Transverse colon (tissue), 4 donors: ENCODE results near the gene MYO9A. TPM values are rescaled to one million over a fixed set of nuclear protein-coding genes. Genes with fewer than 3 reads are reported as not detected.

ENCODE experiments used
- DNase-seq: peaks from one replicate; pipeline ENCODE4 v3.0.0-alpha.2; 2019
- H3K27ac ChIP-seq, 4 donors: fragments of 200-600 bp; sonication (generic); 2 replicates each; pipeline ENCODE4 v1.5.1; 2016 to 2018; ENCODE audit warnings: inconsistent platforms in 4 of 4
- H3K27me3 ChIP-seq: fragments of 200-600 bp; sonication (generic); 2 replicates; pipeline ENCODE4 v1.5.1; 2017; ENCODE audit warnings: inconsistent platforms
- H3K36me3 ChIP-seq, 4 donors: fragments of 200-600 bp; sonication (generic); 2 replicates each; pipeline ENCODE4 v1.5.1; 2017 to 2019; ENCODE audit warnings: inconsistent platforms in 4 of 4
- H3K4me1 ChIP-seq, 4 donors: fragments of 200-600 bp; sonication (generic); 2 replicates each; pipeline ENCODE4 v1.5.1; 2017 to 2020; ENCODE audit warnings: inconsistent platforms in 4 of 4
- H3K4me3 ChIP-seq, 4 donors: fragments of 200-600 bp; sonication (generic); 1 replicate in 1 of 4; 2 replicates in 3 of 4; pipeline versions ENCODE4 v1.5.1 to v1.6.1; 2017 to 2019; ENCODE audit warnings: inconsistent platforms in 4 of 4
- H3K9me3 ChIP-seq, 2 donors: fragments of 200-600 bp; sonication (generic); 2 replicates each; pipeline ENCODE4 v1.5.1; 2017 to 2019; ENCODE audit warnings: inconsistent platforms in 2 of 2
- EP300 ChIP-seq: sonication (generic); formaldehyde crosslinking; IDR thresholded peaks from one replicate; pipeline ENCODE4 v1.6.1; 2017; ENCODE audit warnings: antibody characterized with exemption, low read depth
- POLR2A ChIP-seq: fragments of 450-650 bp; IDR thresholded peaks from one replicate; pipeline ENCODE4 v1.6.1; 2016; ENCODE audit warnings: antibody characterized with exemption, mild to moderate bottlenecking, moderate library complexity
- POLR2AphosphoS5 ChIP-seq, 3 donors: sonication (generic); formaldehyde crosslinking; IDR thresholded peaks; one replicate each; pipeline ENCODE4 v1.6.1; 2016; ENCODE audit warnings: antibody characterized with exemption in 3 of 3
- WGBS, 2 donors: methylation state at CpG; one replicate each; pipeline ENCODE4 v1.1.5; 2018; ENCODE audit warnings: low coverage in 1 of 2; 5-methylcytosine and 5-hydroxymethylcytosine counted together
- in situ Hi-C, 4 donors: fragments of 200-750 bp; cut with MboI; loops; one replicate each; pipeline versions ENCODE4 v1.15.0 to v1.15.1; 2017; ENCODE audit warnings: low sequenced_read_pairs in 3 of 4, low pct_ligation_motif_present in 1 of 4, low pct_unique_long_range_greater_than_20kb in 1 of 4
- intact Hi-C: fragments of 100-400 bp; cut with DNase I; formaldehyde crosslinking; loops from one replicate; pipeline ENCODE4 v1.15.1; 2023; ENCODE audit warnings: low total_unique reads
- total RNA-seq, 4 donors: library from RNA; depleted of rRNA; stranded (reverse); fragments of >200 nt; gene quantifications; one replicate each; pipeline ENCODE4 v1.1.0, GENCODE V29; 2016
- TF ChIP-seq, protein P1 (sequence below), 5 experiments: fragments of 200-600 bp in 3 of 5; fragments of 450-650 bp in 2 of 5; sonication (generic) in 3 of 5; IDR thresholded peaks; 1 replicate in 2 of 5; 2 replicates in 3 of 5; pipeline ENCODE4 v1.5.1; 2016 to 2017; ENCODE audit warnings: antibody characterized with exemption in 5 of 5, inconsistent platforms in 3 of 5, mild to moderate bottlenecking in 2 of 5, moderate library complexity in 1 of 5

The MYO9A gene
- total RNA-seq, 4 donors from 2014 or later: 52.4 to 103 (median 74.2) TPM

GRCh38 chr15:72113347-72114031, 4.5 kb downstream of the MYO9A start:
- intact Hi-C loops (no loop called here), in situ Hi-C loops (no loop called here)
- DNase-seq: no peak
- H3K4me3 ChIP-seq: no peak overlapping the region
- no peak overlapping the region for H3K27ac ChIP-seq
- no peak for TF ChIP-seq POLR2AphosphoS5 (IDR thresholded peaks at IDR 0.05)
- no peak for TF ChIP-seq POLR2A
- TF ChIP-seq, protein P1, sequence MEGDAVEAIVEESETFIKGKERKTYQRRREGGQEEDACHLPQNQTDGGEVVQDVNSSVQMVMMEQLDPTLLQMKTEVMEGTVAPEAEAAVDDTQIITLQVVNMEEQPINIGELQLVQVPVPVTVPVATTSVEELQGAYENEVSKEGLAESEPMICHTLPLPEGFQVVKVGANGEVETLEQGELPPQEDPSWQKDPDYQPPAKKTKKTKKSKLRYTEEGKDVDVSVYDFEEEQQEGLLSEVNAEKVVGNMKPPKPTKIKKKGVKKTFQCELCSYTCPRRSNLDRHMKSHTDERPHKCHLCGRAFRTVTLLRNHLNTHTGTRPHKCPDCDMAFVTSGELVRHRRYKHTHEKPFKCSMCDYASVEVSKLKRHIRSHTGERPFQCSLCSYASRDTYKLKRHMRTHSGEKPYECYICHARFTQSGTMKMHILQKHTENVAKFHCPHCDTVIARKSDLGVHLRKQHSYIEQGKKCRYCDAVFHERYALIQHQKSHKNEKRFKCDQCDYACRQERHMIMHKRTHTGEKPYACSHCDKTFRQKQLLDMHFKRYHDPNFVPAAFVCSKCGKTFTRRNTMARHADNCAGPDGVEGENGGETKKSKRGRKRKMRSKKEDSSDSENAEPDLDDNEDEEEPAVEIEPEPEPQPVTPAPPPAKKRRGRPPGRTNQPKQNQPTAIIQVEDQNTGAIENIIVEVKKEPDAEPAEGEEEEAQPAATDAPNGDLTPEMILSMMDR (IDR thresholded peaks at IDR 0.05): no peak
- no peak for TF ChIP-seq EP300
- no peaks in the 10 kb centered on the region for H3K9me3 ChIP-seq
- H3K27me3 ChIP-seq: no peaks in the 10 kb centered on the region
- peaks cover 0 to 27% (median 13%) of the 10 kb centered on the region in 4 donors for H3K4me1 ChIP-seq
- H3K36me3 ChIP-seq: no peaks in the 10 kb centered on the region
- 73 to 76% methylated on average over 4 of the region's 4 CpGs for WGBS, 2 donors

- H3K4me3 ChIP-seq: no peak overlapping the region
- no peaks in the 10 kb centered on the region for H3K36me3 ChIP-seq
- H3K27me3 ChIP-seq: no peaks in the 10 kb centered on the region
- peaks cover 0 to 27% (median 13%) of the 10 kb centered on the region in 4 donors for H3K4me1 ChIP-seq
- H3K9me3 ChIP-seq: no peaks in the 10 kb centered on the region
- DNase-seq: no peak
- H3K27ac ChIP-seq: no peak overlapping the region
- in situ Hi-C loops: no loop called here
- TF ChIP-seq POLR2A (no peak), EP300 (no peak), POLR2AphosphoS5 (IDR thresholded peaks at IDR 0.05) (no peak)
- TF ChIP-seq, protein P1 (IDR thresholded peaks at IDR 0.05): no peak
- intact Hi-C loops: no loop called here
Observed at GRCh38 chr15:72112805-72113204, 5.1 kb downstream of the MYO9A start.

DNA sequence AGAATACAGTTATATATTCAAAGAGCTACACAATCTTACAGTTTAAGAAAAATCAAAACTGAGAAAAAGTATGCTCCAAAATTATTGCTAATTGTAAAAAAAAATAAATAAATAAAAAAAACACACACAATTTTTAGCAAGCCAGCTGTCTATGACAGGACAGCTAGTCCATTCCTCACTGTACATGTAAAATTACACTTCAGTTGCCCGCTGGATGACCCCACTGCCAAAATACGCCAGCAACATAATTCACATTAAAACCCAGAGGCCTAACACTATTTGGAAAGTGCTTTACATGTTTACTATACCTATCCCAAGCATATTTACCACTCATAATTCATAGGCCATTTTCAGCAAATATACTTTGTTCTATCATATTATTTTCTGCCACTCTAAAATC, 5.8 kb downstream of the MYO9A start:
- no peak overlapping the region for H3K4me3 ChIP-seq
- no peaks in the 10 kb centered on the region for H3K36me3 ChIP-seq
- TF ChIP-seq EP300: no peak
- TF ChIP-seq, protein P1 (IDR thresholded peaks at IDR 0.05): no peak
- TF ChIP-seq POLR2AphosphoS5 (IDR thresholded peaks at IDR 0.05): no peak
- TF ChIP-seq POLR2A: no peak
- H3K27ac ChIP-seq: no peak overlapping the region
- no peaks in the 10 kb centered on the region for H3K27me3 ChIP-seq
- WGBS, 2 donors: 82 to 88% methylated on average over 2 of the region's 2 CpGs
- H3K4me1 ChIP-seq: peaks cover 0 to 30% (median 13%) of the 10 kb centered on the region in 4 donors
- no peaks in the 10 kb centered on the region for H3K9me3 ChIP-seq
- in situ Hi-C loops: no loop called here
- intact Hi-C loops: no loop called here
- DNase-seq: no peak

DNA sequence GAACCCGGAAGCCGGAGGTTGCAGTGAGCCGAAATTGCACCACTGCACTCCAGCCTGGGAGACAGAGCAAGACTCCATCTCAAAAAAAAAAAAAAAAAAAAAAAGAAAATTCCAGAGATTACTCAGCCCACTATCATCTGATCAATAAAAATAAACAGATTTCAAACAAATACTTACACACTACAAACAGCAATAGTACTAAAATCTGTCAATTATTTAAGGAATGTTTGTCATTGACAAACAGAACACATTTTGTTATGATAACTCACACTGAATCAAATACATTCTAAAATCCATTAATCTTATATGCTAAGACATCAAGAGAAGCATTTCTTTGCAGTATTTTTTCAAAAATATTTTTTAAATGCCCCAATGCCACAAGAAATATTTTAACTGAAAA, 7.6 kb downstream of the MYO9A start:
- peaks cover 0 to 18% (median 3%) of the 10 kb centered on the region in 4 donors for H3K4me1 ChIP-seq
- no peak for TF ChIP-seq POLR2A
- no peaks in the 10 kb centered on the region for H3K9me3 ChIP-seq
- intact Hi-C loops: no loop called here
- no peak overlapping the region for H3K27ac ChIP-seq
- 83 to 98% methylated on average over 1 to 3 of the region's 3 CpGs for WGBS, 2 donors
- no peak overlapping the region for H3K4me3 ChIP-seq
- no peaks in the 10 kb centered on the region for H3K36me3 ChIP-seq
- H3K27me3 ChIP-seq: no peaks in the 10 kb centered on the region
- no peak for DNase-seq
- in situ Hi-C loops: no loop called here

DNA sequence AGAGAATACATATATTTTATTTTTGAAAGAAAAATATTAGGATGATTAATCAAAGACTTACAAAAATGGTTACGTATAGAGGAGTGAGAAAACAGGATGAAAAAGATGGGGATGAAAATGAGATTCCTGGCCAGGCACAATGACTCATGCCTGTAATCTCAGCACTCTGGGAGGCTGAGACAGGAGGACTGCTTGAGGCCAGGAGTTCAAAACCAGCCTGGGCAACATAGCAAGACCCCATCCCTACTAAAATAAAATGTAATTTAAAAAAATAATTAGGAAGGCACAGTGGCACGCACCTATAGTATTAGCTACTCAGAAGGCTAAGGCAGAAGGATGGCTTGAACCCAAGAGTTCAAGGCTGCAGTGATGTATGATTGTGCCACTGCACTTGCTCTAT, 11.9 kb downstream of the MYO9A start:
- no peaks in the 10 kb centered on the region for H3K27me3 ChIP-seq
- TF ChIP-seq, protein P1 (IDR thresholded peaks at IDR 0.05): no peak
- TF ChIP-seq EP300 (no peak), POLR2A (no peak), POLR2AphosphoS5 (IDR thresholded peaks at IDR 0.05) (no peak)
- in situ Hi-C loops: no loop called here
- DNase-seq: no peak
- no peaks in the 10 kb centered on the region for H3K36me3 ChIP-seq
- intact Hi-C loops: no loop called here
- peaks cover 0 to 14% (median 3%) of the 10 kb centered on the region in 4 donors for H3K4me1 ChIP-seq
- no peak overlapping the region for H3K4me3 ChIP-seq
- no peaks in the 10 kb centered on the region for H3K9me3 ChIP-seq
- H3K27ac ChIP-seq: no peak overlapping the region
- 94 to 100% methylated on average over 1 to 2 of the region's 2 CpGs for WGBS, 2 donors
